AG04450 (cell line): ENCODE data around the gene TNS3. TPM values are rescaled to one million over a fixed set of nuclear protein-coding genes. Genes with fewer than 3 reads are reported as not detected.

Experiments used
- CTCF ChIA-PET: fragments of 300-600, 350-600 bp; formaldehyde crosslinking; extraction: SDS; loops from one replicate; lab custom pipeline; 2022; ENCODE audit warnings: antibody characterized with exemption, inconsistent platforms; lab: Charles Lee
- POLR2A ChIA-PET: fragments of 350-600 bp; formaldehyde crosslinking; extraction: SDS; loops from one replicate; lab custom pipeline; 2021; ENCODE audit warnings: antibody characterized with exemption, inconsistent platforms; lab: Yijun Ruan, JAX
- DNase-seq: peaks from one replicate; pipeline ENCODE4 v3.0.0-alpha.2; 2011; ENCODE audit warnings: low read depth, low spot score
- H3K27ac ChIP-seq: one replicate; pipeline ENCODE4 v1.5.1; 2012; ENCODE audit warnings: low read depth, low read length, control low read depth
- H3K27me3 ChIP-seq: one replicate; pipeline ENCODE4 v1.6.0; 2012; ENCODE audit warnings: low read length; ENCODE audit not compliant: control insufficient read depth, insufficient read depth
- H3K4me3 ChIP-seq: 2 replicates; pipeline ENCODE4 v1.5.1; 2011; ENCODE audit warnings: mild to moderate bottlenecking, low read depth, low read length, control low read depth
- H3K9me3 ChIP-seq: 2 replicates; pipeline ENCODE4 v1.5.1; 2012; ENCODE audit warnings: low read length; ENCODE audit not compliant: control insufficient read depth, insufficient read depth
- polyA plus RNA-seq: library from polyadenylated mRNA; depleted of rRNA; stranded (reverse); fragments of >200 nt; gene quantifications from 2 replicates; pipeline ENCODE4 v1.2.3, GENCODE V29; 2011
- TF ChIP-seq, protein P1 (sequence below): IDR thresholded peaks from 2 replicates; pipeline ENCODE4 v1.5.1; 2011; ENCODE audit warnings: low read depth, low read length, control low read depth, inconsistent platforms

TNS3 gene
- polyA plus RNA-seq, 1 experiment, result 131 TPM

DNA sequence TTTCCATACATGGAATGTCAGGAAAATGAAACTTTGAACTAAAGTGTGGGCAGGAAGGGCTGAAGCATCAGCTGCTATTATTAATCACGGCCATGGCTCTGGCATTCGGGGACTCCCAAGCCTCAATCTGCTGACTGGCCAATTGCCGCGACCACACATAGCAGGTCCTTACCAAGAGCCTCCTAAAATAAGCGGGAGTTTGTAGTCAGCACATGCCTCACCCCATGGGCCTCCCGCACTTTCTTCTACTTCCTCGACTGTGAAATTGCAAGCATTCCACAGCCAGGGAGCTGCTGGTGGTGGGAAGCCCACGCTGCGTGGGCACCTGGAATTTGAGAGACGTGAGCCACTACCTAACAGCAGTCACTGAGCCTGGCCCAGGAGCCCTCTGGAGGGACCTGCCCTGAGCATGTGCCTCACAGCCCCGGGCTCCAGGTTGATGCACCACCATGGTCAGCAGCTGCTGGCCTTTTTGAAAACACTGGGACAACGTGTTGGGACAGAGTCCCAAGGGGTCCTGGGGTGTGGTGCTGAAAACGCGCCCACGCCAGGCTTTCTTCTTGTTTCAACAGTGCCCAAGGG lies 211.4 kb downstream of the TNS3 start:
- no peak overlapping the region for H3K27ac ChIP-seq
- CTCF ChIA-PET, result interaction anchor here (0.5 to 1.8 kb wide), 3 partner anchors 21 to 104 kb away, joined by 3 to 7 read pairs (median 4); no protein-coding TSS in a partner anchor
- peaks cover 3% of the 10 kb centered on the region; the same call in 1 of the 2 replicates for H3K9me3 ChIP-seq
- TF ChIP-seq, protein P1, sequence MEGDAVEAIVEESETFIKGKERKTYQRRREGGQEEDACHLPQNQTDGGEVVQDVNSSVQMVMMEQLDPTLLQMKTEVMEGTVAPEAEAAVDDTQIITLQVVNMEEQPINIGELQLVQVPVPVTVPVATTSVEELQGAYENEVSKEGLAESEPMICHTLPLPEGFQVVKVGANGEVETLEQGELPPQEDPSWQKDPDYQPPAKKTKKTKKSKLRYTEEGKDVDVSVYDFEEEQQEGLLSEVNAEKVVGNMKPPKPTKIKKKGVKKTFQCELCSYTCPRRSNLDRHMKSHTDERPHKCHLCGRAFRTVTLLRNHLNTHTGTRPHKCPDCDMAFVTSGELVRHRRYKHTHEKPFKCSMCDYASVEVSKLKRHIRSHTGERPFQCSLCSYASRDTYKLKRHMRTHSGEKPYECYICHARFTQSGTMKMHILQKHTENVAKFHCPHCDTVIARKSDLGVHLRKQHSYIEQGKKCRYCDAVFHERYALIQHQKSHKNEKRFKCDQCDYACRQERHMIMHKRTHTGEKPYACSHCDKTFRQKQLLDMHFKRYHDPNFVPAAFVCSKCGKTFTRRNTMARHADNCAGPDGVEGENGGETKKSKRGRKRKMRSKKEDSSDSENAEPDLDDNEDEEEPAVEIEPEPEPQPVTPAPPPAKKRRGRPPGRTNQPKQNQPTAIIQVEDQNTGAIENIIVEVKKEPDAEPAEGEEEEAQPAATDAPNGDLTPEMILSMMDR, result no peak
- POLR2A ChIA-PET, result interaction anchor here (0.6 kb wide), 1 partner anchor 749 kb away, joined by 5 read pairs; no protein-coding TSS in a partner anchor
- no peak overlapping the region for H3K4me3 ChIP-seq
- H3K27me3 ChIP-seq, result no peaks in the 10 kb centered on the region
- no peak for DNase-seq

DNA sequence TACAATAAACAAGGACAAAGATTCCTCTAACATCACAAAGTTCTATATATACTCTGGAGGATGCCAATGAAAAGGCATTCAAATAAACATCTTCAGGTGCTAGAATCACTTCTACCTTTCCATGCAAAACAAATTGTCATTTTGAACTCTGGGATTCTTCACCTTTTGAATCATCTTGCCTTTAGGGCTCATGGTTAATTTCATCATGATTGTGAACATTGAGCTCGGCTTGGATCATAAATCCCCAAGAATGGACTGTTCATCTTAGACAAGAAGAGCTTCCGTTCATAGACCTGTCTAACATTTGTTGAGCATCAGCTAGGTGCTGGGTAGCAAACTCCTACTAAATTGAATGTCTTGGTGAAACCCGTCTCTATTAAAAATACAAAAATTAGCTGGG lies 212.2 kb downstream of the TNS3 start:
- Histone ChIP-seq H3K4me3 (no peak overlapping the region), H3K27me3 (no peaks in the 10 kb centered on the region), H3K27ac (no peak overlapping the region), H3K9me3 (peaks cover 3% of the 10 kb centered on the region; the same call in 1 of the 2 replicates)
- ChIA-PET POLR2A (no interaction called here), CTCF (interaction anchor here (0.5 to 1.8 kb wide), 3 partner anchors 69 to 450 kb away, joined by 3 to 7 read pairs (median 3); no protein-coding TSS in a partner anchor)
- DNase-seq, result no peak
- TF ChIP-seq, protein P1, result no peak

DNA sequence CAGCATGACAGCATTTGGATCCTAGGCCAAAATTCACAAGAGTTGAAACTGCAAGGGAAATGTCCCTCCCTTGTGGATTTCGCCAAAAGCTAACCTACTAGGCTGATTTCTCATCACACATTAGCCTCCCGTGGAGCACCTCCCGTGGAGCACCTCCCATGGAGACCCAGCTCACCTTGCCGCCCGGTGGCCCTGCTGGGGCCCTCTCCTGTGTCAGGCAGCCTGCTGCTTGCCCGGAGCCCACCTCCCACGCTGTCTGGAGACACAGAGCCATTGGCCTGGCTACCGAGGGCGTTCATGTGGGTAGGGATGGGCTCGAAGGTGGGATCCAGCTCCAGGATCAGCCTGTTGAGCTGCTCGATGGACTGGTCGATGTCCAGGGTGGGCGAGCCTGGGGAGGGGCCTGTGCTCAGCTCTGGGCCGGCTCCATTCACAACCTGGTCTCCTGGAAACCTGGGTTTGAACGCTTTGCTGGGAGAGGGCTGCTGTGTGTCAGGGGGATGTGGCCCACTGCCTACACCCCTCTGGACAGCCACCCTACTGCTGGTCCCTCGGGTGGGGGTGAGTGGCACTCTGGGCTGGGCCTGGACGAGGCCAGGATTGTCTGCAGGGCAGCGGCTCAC lies 213.6 kb downstream of the TNS3 start:
- DNase-seq, result no peak
- H3K4me3 ChIP-seq, result no peak overlapping the region
- POLR2A ChIA-PET, result no interaction called here
- CTCF ChIA-PET, result interaction anchor here (1.8 kb wide), 1 partner anchor 102 kb away, joined by 7 read pairs; no protein-coding TSS in a partner anchor
- peaks cover 3% of the 10 kb centered on the region; the same call in 1 of the 2 replicates for H3K9me3 ChIP-seq
- H3K27ac ChIP-seq, result no peak overlapping the region
- no peaks in the 10 kb centered on the region for H3K27me3 ChIP-seq
- TF ChIP-seq, protein P1, result no peak

DNA sequence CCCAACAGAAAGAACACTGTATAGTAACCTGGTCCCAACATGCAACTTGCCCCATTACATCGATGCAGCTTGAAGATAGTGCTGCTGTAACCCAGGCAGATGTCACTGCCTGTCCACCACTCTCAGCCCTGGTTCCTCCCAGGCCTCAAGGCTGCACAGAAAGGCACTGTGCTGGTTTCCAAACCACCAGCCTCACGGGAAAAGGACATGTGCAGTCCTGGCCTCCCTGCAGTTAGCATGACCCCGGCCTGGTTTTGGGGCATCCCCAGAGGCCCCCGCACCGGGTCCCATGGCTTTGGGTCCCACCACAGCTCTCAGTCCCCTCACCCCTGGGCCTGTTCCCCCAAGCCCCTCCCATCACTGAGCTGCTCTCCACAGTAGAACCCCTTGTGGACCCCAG lies 214.5 kb downstream of the TNS3 start:
- Histone ChIP-seq H3K4me3 (no peak overlapping the region), H3K27me3 (no peaks in the 10 kb centered on the region), H3K9me3 (peaks cover 3% of the 10 kb centered on the region; the same call in 1 of the 2 replicates), H3K27ac (no peak overlapping the region)
- TF ChIP-seq, protein P1, result no peak
- CTCF ChIA-PET, result no interaction called here
- DNase-seq, result no peak
- POLR2A ChIA-PET, result no interaction called here

DNA sequence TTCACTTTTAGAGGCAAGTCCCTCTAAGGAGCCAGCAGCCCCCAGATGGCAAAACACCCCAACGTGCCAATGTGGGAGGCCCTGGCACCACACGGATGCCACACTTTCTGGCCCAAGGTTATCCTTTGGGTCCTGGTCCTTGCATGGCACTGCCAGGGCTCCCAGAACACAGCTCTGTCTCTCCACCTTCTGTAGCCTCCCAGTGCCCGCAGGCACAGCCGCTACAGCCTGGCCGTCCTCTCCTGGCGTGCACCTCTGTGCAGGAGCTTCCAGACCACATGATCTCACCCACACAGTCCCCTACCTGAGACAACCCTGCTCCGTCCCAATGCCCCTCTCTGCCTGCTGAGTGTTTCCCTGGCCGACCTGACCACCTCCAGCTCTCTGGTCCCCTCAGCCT lies 215.0 kb downstream of the TNS3 start:
- DNase-seq, result no peak
- TF ChIP-seq, protein P1, result no peak
- peaks cover 3% of the 10 kb centered on the region; the same call in 1 of the 2 replicates for H3K9me3 ChIP-seq
- no peaks in the 10 kb centered on the region for H3K27me3 ChIP-seq
- POLR2A ChIA-PET, result no interaction called here
- no peak overlapping the region for H3K27ac ChIP-seq
- CTCF ChIA-PET, result no interaction called here
- H3K4me3 ChIP-seq, result no peak overlapping the region
